Central memory CD8-positive, alpha-beta T cell (primary cell): ENCODE data around the gene FOXK2.
"Not testable (repeated sequence)": the region's sequence is repeated elsewhere in the genome, so short reads cannot be mapped to it uniquely, and the experiment has no call there.

Source experiments
- ATAC-seq: fragments of 150-1000 bp; cut with Tn5 transposase; replicated peaks from 2 replicates; pipeline ENCODE4 v1.10.0; 2022; ENCODE audit warnings: mild to moderate bottlenecking, moderate FRiP score, moderate number of reproducible peaks; ENCODE audit not compliant: poor library complexity, severe bottlenecking; ENCODE audit errors: extremely low read depth
- DNase-seq, 2 donors: peaks; one replicate each; pipeline ENCODE4 v3.0.0; 2021; ENCODE audit warnings: low spot score in 2 of 2
- H3K27ac Mint-ChIP-seq: one replicate; pipeline ENCODE4 v1.8.0; 2022; ENCODE audit warnings: low read depth, mild to moderate bottlenecking, moderate library complexity, mixed read lengths
- H3K27me3 Mint-ChIP-seq: one replicate; pipeline ENCODE4 v1.8.0; 2022; ENCODE audit warnings: mixed read lengths
- H3K36me3 Mint-ChIP-seq: one replicate; pipeline ENCODE4 v1.8.0; 2022; ENCODE audit warnings: mild to moderate bottlenecking, moderate library complexity, mixed read lengths; ENCODE audit not compliant: insufficient read depth
- H3K4me1 Mint-ChIP-seq: one replicate; pipeline ENCODE4 v1.8.0; 2022; ENCODE audit warnings: mixed read lengths
- H3K4me3 Mint-ChIP-seq: one replicate; pipeline ENCODE4 v1.8.0; 2022; ENCODE audit warnings: mild to moderate bottlenecking, moderate library complexity, mixed read lengths
- H3K9me3 Mint-ChIP-seq: one replicate; pipeline ENCODE4 v1.8.0; 2022; ENCODE audit warnings: mixed read lengths

The FOXK2 gene

GRCh38 chr17:82583720-82584234 is 64.2 kb downstream of the FOXK2 start:
- Mint-ChIP-seq H3K36me3 (peaks cover 26% of the 10 kb centered on the region), H3K27ac (no peak overlapping the region), H3K27me3 (no peaks in the 10 kb centered on the region), H3K4me1 (no peaks in the 10 kb centered on the region), H3K4me3 (no peak overlapping the region), H3K9me3 (no peaks in the 10 kb centered on the region)
- ATAC-seq: peak; percentile 24
- DNase-seq: no peak

DNA sequence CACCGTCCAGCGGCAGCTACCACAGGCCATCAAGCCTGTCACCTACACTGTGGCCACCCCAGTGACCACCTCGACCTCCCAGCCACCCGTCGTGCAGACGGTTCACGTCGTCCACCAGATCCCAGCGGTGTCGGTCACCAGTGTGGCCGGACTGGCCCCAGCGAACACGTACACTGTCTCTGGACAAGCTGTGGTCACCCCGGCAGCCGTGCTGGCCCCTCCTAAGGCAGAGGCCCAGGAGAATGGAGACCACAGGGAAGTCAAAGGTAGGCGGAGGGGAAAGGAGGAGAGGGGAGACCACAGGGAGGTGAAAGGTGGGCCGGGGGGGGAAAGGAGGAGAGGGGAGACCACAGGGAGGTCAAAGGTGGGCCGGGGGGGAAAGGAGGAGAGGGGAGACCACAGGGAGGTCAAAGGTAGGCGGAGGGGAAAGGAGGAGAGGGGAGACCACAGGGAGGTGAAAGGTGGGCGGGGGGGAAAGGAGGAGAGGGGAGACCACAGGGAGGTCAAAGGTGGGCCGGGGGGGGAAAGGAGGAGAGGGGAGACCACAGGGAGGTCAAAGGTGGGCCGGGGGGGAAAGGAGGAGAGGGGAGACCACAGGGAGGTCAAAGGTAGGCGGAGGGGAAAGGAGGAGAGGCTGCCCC is 66.5 kb downstream of the FOXK2 start:
- not testable (repeated sequence) for H3K9me3 Mint-ChIP-seq, H3K27me3 Mint-ChIP-seq, DNase-seq, ATAC-seq, H3K4me1 Mint-ChIP-seq, H3K4me3 Mint-ChIP-seq
- Mint-ChIP-seq H3K27ac (peak overlapping the region; percentile 85), H3K36me3 (peaks cover 28% of the 10 kb centered on the region)

- DNase-seq (no peak), ATAC-seq (no peak)
- Mint-ChIP-seq H3K27ac (peak overlapping the region; percentile 85), H3K4me1 (peaks cover 3% of the 10 kb centered on the region), H3K27me3 (no peaks in the 10 kb centered on the region), H3K36me3 (peaks cover 31% of the 10 kb centered on the region), H3K9me3 (no peaks in the 10 kb centered on the region), H3K4me3 (peak overlapping the region; percentile 18)
Observed at GRCh38 chr17:82586576-82587233, 67.2 kb downstream of the FOXK2 start.

DNA sequence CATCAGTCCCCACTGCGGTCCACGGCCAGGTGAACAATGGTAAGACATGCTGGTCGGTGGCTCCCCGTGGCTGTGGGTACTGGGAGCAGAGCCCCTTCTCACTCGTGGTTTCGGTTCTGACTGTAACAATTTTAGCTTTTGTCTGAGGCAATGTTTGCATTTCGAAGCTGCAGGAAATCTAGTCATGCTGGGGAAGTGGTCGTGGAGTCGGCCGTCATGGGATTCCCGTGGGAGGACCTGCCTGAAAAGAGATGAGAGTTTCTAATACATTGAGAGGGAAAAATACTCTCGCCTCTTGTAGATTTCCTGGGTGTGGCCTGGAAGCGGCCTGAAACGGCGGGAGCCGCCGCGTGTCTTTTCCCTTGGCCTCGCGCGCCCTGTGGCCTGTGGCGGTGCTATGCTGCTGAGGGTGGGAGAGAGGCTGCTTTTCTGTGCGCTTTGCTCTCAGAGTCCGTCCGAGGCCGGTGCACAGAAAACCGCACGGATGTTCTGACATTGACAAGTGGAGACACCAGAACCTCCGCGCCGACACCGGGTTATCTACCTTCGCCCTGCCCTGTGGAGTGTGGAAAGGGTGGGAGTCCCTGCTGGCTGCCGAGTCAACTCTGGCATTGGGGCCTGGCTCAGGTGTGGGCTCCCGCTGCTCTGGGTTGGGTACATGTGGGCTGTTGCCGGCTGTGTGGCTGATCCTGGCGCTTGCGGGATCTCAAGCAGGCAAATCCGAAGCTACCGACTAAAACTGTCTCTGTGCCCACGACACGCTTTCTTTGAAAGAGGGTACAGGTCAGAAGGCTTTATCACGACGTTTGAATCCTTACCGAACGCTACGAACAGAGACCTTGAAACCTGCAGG is 67.9 kb downstream of the FOXK2 start:
- Mint-ChIP-seq H3K27ac (peak overlapping the region; percentile 41), H3K4me3 (peak overlapping the region; percentile 18), H3K27me3 (no peaks in the 10 kb centered on the region), H3K9me3 (no peaks in the 10 kb centered on the region), H3K4me1 (peaks cover 11% of the 10 kb centered on the region), H3K36me3 (peaks cover 29% of the 10 kb centered on the region)
- ATAC-seq (no peak), DNase-seq (no peak)

DNA sequence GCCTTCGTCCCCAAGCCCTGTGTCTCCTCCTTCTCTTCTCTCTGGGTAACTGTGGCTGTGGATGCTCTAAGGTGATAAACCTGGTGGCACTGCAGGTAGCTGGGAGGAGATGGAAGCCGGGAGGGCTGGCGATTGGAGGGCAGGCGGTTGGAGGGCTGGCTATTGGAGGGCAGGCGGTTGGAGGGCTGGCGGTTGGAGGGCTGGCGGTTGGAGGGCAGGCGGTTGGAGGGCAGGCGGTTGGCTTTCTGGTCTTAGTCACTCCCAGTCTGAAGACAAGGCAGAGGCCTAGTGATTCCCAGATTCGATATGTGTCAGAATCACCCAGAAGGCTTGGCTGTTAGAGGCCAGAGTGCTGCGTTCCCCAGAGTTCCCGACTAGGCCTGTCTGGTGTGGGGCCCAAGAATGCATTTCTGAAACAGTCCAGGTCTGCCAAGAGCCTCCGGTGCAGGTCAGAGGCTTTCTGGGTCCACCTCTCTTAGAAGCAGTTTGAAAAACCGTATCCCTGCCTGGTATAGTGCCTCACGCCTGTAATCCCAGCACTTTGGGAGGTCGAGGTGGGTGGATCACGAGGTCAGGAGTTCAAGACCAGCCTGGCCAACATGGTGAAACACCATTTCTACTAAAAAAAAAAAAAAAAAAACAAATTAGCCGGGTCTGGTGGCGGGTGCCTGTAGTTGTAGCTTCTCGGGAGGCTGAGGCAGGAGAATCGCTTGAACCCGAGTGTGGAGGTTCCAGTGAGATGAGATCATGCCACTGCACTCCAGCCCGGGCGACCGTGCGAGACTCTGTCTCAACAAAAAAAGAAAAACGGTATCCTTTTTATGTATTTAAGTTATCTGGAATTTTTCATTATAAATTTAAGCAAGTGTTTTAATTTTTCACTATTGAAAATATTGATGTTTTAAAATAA is 69.0 kb downstream of the FOXK2 start:
- Mint-ChIP-seq H3K4me1 (peaks cover 21% of the 10 kb centered on the region), H3K27ac (no peak overlapping the region)

DNA sequence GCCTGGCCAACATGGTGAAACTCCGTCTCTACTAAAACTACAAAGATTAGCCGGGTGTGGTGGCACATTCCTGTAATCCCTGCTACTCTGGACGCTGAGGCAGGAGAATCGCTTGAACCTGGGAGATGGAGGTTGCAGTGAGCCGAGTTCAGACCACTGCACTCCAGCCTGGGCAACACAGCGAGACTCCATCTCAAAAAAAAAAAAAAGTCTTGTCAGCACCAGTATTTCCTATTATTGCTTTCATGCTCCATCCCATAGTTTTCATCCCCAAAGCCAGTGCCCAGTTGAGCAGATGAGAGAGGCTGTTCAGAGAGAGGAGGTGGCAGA is 70.3 kb downstream of the FOXK2 start:
- Mint-ChIP-seq H3K27me3 (no peaks in the 10 kb centered on the region), H3K27ac (peak overlapping the region; percentile 49), H3K9me3 (no peaks in the 10 kb centered on the region), H3K4me3 (no peak overlapping the region), H3K36me3 (peaks cover 27% of the 10 kb centered on the region), H3K4me1 (peaks cover 28% of the 10 kb centered on the region)
- ATAC-seq (no peak), DNase-seq (no peak)

More for the DNA sequence above, 69.0 kb downstream of the FOXK2 start:
- no peaks in the 10 kb centered on the region for H3K27me3 Mint-ChIP-seq
- H3K4me3 Mint-ChIP-seq: no peak overlapping the region
- peaks cover 29% of the 10 kb centered on the region for H3K36me3 Mint-ChIP-seq
- ATAC-seq (no peak), DNase-seq (no peak)
- H3K9me3 Mint-ChIP-seq: no peaks in the 10 kb centered on the region

GRCh38 chr17:82590216-82590615 is 70.7 kb downstream of the FOXK2 start:
- ATAC-seq (no peak), DNase-seq (no peak)
- Mint-ChIP-seq H3K27me3 (no peaks in the 10 kb centered on the region), H3K4me1 (peaks cover 28% of the 10 kb centered on the region), H3K27ac (peak overlapping the region; percentile 49), H3K4me3 (no peak overlapping the region), H3K36me3 (peaks cover 25% of the 10 kb centered on the region), H3K9me3 (no peaks in the 10 kb centered on the region)

- H3K4me3 Mint-ChIP-seq: no peak overlapping the region
- H3K9me3 Mint-ChIP-seq: no peaks in the 10 kb centered on the region
- H3K4me1 Mint-ChIP-seq: peaks cover 28% of the 10 kb centered on the region
- H3K36me3 Mint-ChIP-seq: peaks cover 21% of the 10 kb centered on the region
- H3K27me3 Mint-ChIP-seq: no peaks in the 10 kb centered on the region
- DNase-seq (no peak), ATAC-seq (no peak)
- H3K27ac Mint-ChIP-seq: peak overlapping the region; percentile 83
Observed at GRCh38 chr17:82590881-82591539, 71.5 kb downstream of the FOXK2 start.

DNA sequence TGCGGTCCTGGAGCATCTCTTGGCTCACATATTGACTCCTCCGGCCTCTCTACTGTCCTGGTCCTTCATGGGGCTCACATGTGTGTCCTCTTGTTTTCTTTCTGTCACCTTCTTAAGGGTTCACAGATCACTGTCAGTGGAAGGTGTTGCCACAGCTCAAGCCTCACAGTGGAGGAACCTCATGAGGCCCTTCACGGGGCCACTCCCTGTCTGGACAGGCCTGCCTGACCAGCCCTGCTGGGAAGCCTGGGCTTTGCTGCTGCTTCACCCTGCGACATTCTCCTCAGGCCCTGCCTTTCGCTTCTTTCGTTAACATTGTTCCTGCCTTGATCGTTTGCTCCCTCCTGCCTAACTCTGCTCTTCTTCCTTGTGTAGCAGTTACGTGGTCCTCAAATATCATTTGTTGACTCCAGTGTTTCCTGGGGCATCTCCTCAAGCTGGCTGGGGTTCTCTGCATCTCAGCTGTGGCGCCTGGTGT is 72.8 kb downstream of the FOXK2 start:
- peak overlapping the region; percentile 73 for H3K4me3 Mint-ChIP-seq
- ATAC-seq: peak; percentile 3

GRCh38 chr17:82592767-82593589 is 73.4 kb downstream of the FOXK2 start:
- Mint-ChIP-seq H3K36me3 (peaks cover 20% of the 10 kb centered on the region), H3K9me3 (no peaks in the 10 kb centered on the region), H3K4me3 (peak overlapping the region; percentile 73), H3K27me3 (no peaks in the 10 kb centered on the region), H3K4me1 (peaks cover 28% of the 10 kb centered on the region), H3K27ac (peak overlapping the region; percentile 83)
- peak; percentile 31 to 65 for DNase-seq
- ATAC-seq: peak; percentile 59

More for the DNA sequence above, 72.8 kb downstream of the FOXK2 start:
- no peaks in the 10 kb centered on the region for H3K9me3 Mint-ChIP-seq
- H3K27ac Mint-ChIP-seq: peak overlapping the region; percentile 83
- no peak for DNase-seq
- no peaks in the 10 kb centered on the region for H3K27me3 Mint-ChIP-seq
- peaks cover 28% of the 10 kb centered on the region for H3K4me1 Mint-ChIP-seq
- H3K36me3 Mint-ChIP-seq: peaks cover 23% of the 10 kb centered on the region

DNA sequence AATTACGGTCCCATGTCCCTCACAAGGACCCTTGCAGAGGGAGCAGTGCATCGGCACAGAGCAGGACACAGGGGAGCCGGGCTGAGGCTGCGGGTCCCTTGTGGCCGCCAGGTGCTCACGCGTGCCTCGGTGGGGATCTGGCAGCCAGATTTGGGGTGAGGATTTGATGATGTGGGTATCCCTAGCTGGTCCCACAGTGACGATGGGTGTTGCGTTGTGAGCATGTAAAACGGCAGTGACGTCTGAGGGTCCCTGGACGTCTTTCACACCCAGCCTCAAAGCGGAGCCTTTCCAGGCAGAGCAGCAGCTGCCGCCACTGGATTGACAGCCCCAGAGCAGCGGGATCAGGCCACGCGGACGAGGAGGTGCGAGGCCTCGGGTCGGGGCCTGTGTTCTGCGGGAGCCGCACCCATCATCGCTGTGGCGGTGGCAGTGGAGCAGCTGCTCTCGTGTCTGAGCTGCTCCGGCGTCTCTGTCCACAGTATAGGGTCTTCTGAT is 74.1 kb downstream of the FOXK2 start:
- Mint-ChIP-seq H3K4me1 (peaks cover 28% of the 10 kb centered on the region), H3K27ac (peak overlapping the region; percentile 83), H3K36me3 (peaks cover 17% of the 10 kb centered on the region), H3K9me3 (no peaks in the 10 kb centered on the region), H3K27me3 (no peaks in the 10 kb centered on the region), H3K4me3 (peak overlapping the region; percentile 73)
- DNase-seq (no peak), ATAC-seq (peak; percentile 4)
